ENCODE results near the gene SGTA. TPM values are rescaled to one million over a fixed set of nuclear protein-coding genes. Genes with fewer than 3 reads are reported as not detected.

Gene SGTA
- total and polyA plus RNA-seq, 2 of the 13 experiments (the other 11 are each of a cell fraction or from before 2014, with no cell fraction given), result 43.9 to 47.4 TPM

- TF ChIP-seq TFAP4 (IDR thresholded peaks at IDR 0.05; ENCODE audit: borderline replicate concordance, low read depth), result 0 out of 2 replicates have a peak, but pooled peaks have one; percentile 31
- peak; percentile 80 for TF ChIP-seq FOXP4 (CRISPR knock-in tag; IDR thresholded peaks at IDR 0.05)
- no peak for TF ChIP-seq ZC3H4 (CRISPR knock-in tag; IDR thresholded peaks at IDR 0.05; ENCODE audit: borderline replicate concordance)
- TF ChIP-seq TEF (CRISPR knock-in tag; IDR thresholded peaks at IDR 0.05), result no peak
- no peak for TF ChIP-seq HNRNPUL1 (IDR thresholded peaks at IDR 0.05; ENCODE audit: low read depth, low read length)
- no peak for TF ChIP-seq PLRG1 (conservative IDR thresholded peaks at IDR 0.05)
- TF ChIP-seq SALL1 (CRISPR knock-in tag; IDR thresholded peaks at IDR 0.05), result peak; percentile 92
- no peak for TF ChIP-seq HOXA9 (CRISPR knock-in tag; IDR thresholded peaks at IDR 0.05; ENCODE audit: borderline replicate concordance)
- TF ChIP-seq ZNF839 (CRISPR knock-in tag; IDR thresholded peaks at IDR 0.05; ENCODE audit: borderline replicate concordance), result no peak
- no peak for TF ChIP-seq MLLT10 (CRISPR knock-in tag; IDR thresholded peaks at IDR 0.05)
- no peak for TF ChIP-seq ZNF891 (CRISPR knock-in tag; IDR thresholded peaks at IDR 0.05)
- TF ChIP-seq REXO4 (CRISPR knock-in tag; IDR thresholded peaks at IDR 0.05; ENCODE audit: borderline replicate concordance), result no peak
- TF ChIP-seq NR3C1 (CRISPR knock-in tag; IDR thresholded peaks at IDR 0.05), result no peak
- peak; percentile 41; the same call in 1 of the 2 replicates for TF ChIP-seq ZNF800 (CRISPR knock-in tag; IDR thresholded peaks at IDR 0.05)
- TF ChIP-seq WIZ (CRISPR knock-in tag; IDR thresholded peaks at IDR 0.05), result no peak
- no peak for TF ChIP-seq RNF219 (CRISPR knock-in tag; IDR thresholded peaks at IDR 0.05)
- no peak for TF ChIP-seq RFXANK (CRISPR knock-in tag; IDR thresholded peaks at IDR 0.05)
- peak; percentile 91 for TF ChIP-seq PAXIP1 (CRISPR knock-in tag; conservative IDR thresholded peaks at IDR 0.05)
- TF ChIP-seq RFX3 (CRISPR knock-in tag; IDR thresholded peaks at IDR 0.05), result no peak
Observed at GRCh38 chr19:2790557-2791271, 7.6 kb upstream of the SGTA start (continued).

Measured in HepG2 (cell line).